Activated CD4-positive, alpha-beta T cell treated with anti-CD3 and anti-CD28 coated beads, Interleukin-2, amount 50 U/mL, for 1 hour (primary cell): ENCODE data around the gene ENO3.
A peak's percentile ranks its signal among the peaks of the same experiment; 100 is the strongest.

Source experiments
- DNase-seq: peaks from one replicate; pipeline ENCODE4 v3.0.0-alpha.2; 2020

ENO3 gene

DNA sequence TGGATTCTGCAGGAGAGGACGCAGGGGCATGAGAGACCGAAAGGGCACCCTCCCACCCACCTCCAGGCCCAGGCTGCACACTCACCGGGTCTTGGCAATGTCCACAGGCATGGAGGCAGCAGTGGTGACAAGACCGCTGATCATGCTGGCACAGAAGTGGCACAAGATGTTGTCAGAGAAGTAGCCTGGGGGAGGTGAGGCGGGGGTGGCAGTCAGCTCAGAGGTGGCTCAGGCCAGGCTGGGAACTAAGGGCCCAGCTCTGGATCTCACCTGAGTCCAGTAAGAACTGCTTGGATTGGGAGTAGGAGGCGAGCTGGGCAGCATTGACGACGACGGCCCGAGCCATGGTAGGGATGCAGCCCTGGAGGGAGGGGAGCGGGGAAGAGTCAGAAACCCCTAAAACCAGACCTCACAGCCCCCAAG, 12.8 kb upstream of the ENO3 start:
- no peak for DNase-seq

DNA sequence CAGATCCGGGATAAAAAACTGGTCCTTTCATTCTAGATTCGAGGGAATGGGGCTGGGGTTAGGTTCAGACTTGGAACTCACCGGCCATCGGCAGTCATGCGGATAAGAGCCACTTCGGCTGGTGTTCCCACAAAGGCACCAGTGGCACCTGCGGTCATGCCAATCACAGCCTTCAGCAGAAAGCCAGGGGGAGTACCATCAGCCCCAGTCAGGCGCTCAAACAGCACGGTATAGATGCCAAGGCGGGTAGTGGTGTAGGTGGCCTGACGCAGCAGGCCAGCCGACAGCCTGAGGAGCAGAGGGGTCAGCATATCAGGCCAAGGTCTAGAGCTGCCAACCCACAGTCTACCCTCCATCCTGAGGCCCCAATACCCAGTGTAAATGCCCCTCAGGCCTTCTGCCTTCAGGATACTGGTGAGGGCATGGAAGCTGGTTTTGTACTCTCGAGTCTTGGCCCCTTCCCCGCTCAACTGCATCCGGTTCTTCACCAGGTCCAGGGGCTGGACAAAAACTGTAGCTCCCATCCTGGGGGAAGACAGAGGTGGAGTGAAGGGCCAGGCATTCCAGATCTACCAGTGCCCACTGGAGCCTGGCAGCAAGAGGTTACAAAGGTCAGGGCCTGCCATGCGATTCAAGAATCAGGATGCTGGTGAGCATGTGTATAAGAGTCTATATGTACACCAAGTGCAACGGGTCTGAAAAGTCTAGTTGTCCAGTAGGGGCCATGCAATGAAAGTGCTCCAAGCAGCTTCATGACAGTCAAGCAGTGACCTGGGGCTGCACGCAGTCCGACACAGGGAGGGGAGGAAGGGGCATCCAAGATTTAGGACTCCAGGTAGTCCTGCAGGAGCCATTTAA, 12.0 kb upstream of the ENO3 start:
- no peak for DNase-seq

DNA sequence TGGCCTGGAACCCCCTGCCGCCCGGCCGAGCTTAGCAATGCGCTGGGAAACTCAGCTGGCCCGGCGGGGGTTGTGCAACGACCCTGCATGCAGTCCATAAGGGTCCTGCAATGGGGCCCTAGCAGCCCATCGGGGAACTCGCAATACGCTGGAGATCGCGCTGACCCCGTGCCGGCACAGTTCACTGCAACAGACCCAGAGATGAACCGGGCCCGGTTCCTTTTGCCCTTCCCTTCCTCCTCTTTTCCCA, 11.4 kb upstream of the ENO3 start:
- no peak for DNase-seq

DNA sequence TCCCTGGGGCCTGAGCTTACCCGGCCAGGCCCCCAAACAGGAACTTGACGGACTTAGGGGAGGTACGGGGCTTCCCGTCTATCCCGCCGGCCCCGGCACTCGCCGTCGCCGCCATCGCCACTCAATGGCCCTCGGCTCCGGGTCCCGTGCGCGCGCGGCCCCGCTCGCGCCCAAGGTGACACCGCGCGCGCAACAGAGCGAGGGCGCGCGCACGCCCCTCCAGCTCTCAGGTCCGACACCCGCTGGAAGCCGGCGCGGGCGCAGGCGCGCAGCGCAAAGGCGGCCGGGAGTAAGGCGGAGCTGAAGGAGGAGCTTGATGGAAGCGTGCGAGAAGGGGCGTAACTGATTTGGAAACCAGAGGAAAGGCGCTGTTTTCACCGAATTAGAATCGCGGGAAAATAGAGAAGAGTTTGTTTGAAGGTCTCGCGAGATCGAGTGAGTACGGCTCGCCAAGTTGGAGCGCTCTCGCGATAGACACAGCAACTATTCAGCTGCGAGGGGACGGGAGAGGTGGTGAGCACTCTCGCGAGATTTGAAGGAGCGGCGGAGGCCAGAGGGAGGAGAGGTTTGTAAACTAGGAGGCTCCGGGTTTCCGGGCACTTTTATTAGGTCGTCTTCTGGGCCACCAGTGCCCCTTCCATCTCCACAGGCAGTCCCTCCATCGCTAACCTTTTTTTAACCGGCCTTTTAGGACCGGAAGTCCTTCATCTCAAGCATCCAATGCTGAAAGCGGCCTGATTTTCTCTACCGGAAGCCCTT, 10.9 kb upstream of the ENO3 start, which contains the start of the genes RNF167 and SLC25A11:
Gene RNF167 (plus strand): TSS at position 473 of the 759 bp plus-strand sequence. CDS start 642 bp downstream, outside the sequence.
Gene SLC25A11 (minus strand): TSS at position 251 of the 759 bp plus-strand sequence. CDS start 136 bp downstream, at position 115.
- DNase-seq: peak; percentile 92

DNA sequence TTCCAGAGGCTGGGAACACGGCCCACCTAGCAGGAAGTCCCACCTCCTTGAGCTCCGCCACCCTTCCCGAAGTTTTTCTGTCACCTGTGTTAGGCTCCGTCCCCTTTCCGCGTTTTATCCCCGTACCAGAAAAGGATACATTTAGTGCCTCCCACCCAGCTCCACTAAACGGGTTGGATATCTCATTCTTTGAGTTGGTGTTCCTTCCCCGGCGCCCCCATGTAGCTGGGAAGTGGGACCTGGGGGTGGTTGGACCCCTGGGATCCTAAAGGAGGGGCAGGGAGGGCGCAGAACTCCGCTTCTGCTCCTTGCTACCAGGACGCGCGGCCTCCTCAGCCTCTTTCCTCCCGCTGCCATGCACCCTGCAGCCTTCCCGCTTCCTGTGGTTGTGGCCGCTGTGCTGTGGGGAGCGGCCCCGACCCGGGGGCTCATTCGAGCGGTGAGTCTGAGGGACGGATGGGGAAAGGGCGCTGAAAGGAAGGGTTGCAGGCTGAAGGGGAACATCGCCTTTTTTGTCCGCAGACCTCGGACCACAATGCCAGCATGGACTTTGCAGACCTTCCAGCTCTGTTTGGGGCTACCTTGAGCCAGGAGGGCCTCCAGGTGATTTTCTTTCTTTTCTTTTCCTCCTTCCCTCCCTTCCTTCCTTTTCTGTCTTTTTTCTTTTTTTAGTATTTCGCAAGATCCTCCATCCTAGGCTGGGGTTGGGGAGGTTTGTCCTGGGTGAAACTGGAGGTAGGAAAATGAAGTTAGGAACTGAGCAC, 10.2 kb upstream of the ENO3 start:
- DNase-seq: peak; percentile 20

DNA sequence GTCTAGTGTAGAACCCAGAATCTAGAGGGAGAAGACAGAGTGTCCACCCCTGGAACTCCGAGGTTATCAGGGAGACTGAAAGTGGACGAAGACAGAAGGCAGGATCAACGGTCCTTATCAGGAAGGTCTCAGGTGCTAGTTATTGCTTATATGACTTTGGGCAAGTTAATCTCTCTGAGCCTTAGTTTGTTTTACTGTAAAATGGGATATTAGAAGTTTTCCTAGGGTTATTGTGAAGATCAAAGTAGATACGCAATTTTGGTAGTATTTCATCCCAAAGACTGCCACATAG, 9.7 kb upstream of the ENO3 start:
- DNase-seq: no peak

DNA sequence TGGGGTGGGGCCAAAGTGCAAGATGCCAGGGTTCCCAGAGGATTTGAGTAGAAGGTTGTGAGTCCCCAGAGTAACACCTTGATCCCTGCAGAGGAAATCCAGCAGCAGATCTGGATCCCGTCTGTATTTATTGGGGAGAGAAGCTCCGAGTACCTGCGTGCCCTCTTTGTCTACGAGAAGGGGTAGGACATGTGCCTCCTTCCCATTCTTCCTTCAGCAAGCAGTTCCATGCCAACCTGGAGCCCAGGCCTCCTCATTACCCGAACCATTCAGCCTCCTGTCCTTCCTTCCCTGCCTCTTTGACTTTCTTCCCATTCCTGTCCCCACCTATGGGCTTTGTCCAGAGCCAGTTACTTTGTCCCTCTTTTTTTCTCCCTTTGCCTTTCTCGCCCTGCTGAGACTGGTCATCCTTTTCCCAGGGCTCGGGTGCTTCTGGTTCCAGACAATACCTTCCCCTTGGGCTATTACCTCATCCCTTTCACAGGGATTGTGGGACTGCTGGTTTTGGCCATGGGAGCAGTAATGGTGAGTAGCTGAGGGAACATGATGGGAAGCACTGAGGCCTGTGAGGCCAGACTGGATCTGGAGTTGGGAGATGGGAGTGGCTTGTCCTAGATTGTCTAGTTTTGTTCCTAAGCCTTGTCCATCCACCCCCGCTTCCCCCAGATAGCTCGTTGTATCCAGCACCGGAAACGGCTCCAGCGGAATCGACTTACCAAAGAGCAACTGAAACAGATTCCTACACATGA, 8.0 kb upstream of the ENO3 start:
- DNase-seq: no peak

DNA sequence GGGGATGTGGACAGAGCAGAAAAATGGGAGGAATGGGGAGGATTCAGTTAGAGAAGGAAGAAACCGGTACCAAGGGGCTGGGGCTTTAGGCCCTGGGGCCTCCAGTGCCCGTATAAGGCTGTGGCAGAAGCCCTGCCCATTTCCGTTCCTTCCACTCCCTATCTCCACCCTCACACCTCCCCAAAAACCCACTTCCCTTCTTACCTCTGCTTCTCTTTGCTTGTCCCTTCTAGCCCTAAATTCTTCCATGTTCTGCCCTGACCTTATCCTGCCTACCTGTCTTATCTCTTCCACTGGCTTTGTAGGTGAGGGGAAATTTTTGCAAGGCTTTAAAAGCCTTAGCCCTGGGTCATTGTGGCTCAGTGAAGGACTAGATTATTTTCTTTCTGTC, 6.8 kb upstream of the ENO3 start:
- no peak for DNase-seq

DNA sequence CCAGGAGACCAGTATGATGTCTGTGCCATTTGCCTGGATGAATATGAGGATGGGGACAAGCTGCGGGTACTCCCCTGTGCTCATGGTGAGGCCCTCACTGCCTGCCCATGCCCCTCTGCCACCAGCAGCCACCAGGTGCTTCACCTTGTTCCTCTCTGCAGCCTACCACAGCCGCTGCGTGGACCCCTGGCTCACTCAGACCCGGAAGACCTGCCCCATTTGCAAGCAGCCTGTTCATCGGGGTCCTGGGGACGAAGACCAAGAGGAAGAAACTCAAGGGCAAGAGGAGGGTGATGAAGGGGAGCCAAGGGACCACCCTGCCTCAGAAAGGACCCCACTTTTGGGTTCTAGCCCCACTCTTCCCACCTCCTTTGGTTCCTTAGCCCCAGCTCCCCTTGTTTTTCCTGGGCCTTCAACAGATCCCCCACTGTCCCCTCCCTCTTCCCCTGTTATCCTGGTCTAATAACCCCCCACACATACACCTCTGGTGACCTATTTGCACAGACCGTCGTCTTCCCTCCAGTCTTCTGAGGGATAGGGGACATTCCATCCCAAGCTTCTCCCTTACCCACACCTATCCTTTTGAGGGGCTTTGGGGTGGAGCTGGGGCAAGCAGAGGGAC, 6.3 kb upstream of the ENO3 start:
- DNase-seq: no peak

DNA sequence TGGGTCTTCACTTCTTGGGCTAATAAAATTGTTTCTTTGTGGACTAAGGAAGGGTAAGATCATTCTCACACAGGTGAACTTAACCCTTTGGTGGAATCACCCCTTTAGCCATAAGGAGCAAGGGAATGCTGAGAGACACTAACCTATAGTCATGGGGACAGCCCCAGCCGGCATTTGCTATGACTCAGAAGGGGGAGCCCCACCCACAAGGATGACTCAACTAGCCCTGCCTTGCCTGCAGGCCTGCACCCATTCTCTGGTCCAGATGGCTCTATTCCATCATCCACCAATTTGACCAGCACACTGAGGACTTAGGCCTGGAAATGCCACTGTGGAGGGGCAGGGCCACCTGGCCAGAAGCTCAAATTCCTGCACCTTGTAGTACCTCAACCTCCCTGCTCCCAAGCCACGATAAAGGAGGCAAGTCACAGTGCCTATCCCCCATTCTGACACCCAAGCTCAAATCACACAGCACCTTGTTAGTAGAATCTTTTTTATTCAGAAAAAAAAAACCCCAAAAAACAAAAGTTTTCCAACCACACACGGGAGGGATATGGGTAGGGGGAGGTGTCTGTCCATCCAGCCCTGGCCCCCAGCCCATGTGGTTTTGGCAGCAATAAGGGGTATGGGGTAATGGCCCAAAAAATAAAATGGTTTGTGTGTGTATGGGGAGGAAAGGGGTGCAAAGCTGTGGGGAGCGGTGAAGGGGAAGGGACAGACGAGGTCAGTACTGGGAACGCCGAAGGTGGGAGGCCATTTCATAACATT, 5.6 kb upstream of the ENO3 start:
- DNase-seq: peak; percentile 72

DNA sequence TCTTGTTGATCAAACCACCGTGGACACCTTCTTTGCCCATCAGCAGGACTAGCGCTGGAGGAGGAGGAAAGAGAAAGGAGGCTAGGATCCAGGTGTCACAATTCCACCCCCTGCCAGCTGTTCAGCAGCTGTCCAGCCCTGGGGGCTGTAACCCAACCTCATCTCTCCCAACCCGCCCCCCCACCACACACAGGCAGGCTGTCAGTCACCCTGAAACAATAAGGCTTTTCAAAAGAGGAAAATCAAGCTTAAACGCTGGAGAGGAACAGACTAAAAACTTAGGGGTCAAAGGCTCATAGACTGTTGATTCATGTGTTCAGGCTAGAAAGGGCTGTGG, 5.0 kb upstream of the ENO3 start:
- DNase-seq: no peak

DNA sequence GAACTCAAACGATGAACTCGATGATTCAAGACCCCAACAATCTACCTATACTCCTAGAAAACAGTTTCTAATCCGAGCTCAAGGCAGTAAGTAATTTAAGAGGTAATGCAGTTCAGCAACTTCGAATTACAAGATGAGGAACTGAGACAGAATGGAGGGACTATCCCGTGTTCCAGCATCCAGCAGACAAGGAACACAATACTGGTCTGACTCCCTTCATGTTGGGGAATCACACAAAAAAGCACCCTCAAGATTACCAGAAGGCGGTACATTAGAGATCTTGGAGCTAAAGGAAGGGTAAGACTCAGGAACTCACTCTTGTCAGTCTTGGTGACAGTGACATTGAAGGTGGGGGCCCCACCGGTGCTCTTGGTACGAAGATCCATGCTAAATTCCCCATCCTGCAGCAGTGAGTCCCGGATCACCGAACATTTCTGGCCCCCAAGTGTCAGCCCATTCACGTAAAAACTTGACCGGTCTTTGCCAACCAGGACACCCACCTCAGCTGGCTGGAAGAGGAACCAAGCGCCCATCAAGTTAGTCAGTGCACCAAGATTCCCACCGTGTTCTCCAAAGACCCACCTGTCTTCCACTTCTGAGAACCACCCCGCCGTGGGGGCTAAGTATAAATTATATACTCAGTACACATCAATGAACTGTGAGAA, 4.5 kb upstream of the ENO3 start:
- DNase-seq: no peak

DNA sequence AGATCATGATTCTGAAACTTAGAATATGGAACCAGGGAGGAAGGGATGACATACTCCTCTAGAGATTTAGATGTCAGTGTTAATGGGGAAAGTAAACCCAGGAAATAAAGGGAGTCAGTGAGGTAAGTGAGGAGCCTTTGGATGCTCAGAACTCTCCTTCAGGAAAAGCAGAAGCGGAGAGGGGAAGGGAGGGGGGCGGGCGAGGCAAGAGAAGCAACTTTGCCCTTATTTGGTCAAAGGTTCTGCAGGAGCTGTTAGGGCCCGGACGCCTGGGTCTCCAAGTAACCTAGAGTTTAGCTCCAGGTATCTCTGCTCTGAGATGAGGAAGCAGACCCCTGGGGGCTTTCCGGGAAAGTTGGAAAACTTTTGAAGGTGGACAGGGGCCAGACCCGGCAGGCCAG, 3.9 kb upstream of the ENO3 start:
- DNase-seq: no peak

DNA sequence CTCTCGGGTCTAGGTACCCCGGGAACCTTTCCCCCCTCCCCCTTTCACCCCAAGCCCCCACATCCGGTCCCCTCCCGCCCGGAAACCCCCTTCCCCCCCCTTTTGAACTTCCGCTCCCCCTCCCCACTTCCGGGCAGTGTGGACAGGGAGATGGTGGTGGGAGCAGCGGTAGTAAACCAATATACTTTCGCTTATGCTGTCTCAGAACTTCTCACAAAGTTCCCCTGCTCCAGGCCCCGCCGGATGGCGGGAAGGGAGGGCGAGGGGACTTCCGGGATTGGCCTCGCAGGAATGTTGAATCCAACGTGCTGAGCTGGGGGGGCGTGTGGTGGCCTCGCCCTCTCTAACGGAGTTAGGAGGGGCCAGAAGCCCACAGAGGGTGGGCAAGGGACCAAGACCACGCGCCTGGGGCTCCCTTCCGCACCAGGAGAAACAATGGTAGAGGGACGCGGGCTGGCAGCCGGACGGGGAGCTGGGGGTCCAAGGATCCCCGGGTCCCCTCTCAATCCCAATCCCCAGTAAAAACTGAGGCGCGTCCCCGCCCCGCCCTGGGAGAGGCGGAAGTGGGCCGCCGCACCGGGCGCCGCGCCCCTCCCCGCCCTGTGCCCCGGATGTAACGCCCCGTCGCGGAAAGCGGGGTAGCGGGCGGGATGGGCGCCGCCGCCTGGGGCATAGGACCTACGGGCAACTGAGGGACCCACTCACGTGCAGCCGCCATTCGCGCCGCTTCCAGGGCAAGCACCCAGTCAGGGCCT, 3.3 kb upstream of the ENO3 start:
- peak; percentile 61 for DNase-seq

DNA sequence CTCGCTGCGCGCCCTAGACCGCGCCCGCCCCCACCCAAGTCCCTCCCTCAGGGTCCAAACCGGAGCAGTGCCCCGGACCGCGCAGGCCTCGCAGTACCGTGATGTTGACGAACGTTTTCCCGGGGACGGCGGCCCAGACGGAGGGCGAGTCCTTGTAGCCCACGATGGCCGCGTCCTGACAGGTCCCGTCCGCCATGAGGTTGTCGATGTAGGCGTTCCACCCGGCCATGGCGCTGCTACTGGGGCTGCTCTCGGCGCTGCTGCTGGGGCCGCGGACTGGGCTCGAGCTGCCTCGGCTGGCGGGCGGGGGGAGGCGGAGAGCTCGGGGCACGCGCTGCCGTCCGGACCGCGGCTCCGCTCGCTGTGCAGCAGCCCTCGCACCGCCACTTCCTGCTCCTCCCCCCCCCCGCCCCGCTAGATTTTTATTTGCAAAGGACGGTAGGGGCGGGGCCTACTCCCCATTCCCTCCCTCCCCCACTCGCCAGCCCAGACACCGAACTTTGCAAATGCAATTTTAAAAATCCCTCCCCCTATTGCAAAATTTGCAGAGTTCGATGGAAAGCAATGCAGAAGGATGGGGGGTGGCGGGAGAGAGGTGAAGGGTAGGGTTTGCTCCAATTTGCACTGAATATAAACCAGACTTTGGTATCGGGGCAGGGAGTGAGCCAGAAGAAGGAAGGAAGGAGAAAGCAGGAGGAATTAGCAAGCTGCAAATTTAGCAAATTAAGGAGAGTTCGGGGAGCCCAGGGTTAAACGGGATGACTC, 2.6 kb upstream of the ENO3 start, which contains the start of gene PFN1:
Gene PFN1 (minus strand): TSS at position 365 of the 765 bp plus-strand sequence. CDS start 136 bp downstream, at position 229.
- peak; percentile 91 for DNase-seq

DNA sequence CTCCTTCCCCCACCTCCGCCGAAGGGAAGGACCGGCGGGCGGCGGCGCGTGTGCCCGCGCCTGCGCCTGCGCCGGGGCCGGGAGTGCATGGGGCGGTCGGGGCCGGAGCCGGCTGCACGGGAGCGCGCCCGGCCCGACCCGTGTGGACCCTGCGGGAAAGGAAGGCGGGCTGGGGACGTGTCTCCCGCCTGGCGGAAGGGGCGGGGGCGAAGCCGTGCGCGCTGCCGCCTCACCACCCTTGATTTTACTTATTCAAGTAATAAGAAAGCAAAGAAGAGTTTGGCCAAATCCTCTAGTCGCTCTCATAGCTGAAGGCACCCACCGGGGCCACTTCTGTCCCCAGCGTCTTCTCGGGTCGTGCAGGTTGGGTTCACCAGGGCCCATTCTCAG, 2.0 kb upstream of the ENO3 start:
- DNase-seq: peak; percentile 62

DNA sequence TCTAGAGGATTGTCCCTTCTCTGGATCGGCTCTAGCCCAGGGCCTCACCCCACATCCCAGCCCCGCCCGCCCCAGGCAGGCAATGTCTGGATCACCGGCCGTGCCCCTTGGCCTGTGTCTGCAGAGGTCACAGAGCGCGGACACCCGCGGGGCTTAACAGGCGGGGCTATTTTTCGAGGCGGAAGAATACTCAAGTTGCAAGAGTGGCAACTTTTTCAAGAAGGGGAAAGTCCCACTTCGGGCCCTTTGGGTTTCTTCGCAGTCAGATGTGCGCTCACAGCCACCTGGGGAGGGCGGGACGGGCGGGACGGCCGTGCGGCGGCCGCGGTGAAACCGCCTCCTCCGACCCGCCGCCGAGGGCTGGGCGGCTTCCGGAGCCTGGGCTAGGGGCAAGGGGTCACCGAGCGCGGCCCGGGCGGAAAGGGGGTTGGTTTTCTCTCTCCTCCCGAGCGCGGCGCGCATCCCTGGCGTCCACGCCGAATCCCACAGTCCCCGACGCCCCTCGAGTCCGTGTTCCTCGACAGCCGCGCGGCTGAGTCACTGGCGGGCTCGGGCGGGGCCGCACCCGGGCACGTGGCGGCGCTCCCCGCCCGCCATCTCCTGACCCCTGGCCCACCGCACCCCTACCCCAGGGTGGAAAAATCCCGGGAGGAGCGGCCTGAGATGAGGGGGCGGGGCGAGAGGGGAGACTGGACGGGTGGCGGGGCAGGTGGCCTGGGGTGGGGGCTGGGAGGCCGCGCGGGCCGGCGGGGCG, 1.4 kb upstream of the ENO3 start:
- peak; percentile 69 for DNase-seq

DNA sequence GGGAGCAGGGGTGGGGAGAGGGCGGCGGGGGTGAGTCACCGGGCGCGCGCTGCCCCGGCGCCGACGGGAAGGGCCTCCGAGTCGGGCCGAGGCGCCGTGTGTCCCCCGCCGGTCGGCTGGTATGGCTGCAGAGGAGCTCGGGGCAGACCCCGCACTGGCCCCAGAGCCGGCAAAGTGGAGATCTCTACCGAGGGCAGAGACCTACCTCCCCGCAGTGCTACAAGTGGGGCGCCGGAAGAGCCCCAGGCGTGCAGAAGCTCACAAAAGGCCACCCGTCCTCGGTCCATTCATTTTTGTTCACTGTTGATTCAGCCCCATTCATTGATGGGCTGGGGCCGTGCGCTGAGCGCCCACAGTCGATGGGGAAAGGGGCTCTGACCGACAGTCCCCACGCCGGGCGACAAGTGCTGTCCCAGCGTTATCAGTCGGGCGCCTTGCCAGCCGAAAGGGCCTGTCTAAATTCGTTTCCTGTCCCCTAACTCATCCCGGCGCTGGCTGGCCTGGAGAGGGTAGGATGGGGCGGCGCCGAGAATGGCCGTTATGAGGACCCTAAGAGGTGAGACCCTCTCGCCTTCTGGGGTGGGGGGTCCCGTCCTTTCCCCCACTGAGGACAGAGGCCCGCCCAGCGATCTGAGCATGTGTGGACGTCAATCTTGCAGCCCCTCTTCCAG, 709 bp upstream of the ENO3 start:
- DNase-seq: no peak
